RKO (cell line): ENCODE data around the gene DLX3.

Experiments
- DNase-seq: peaks from one replicate; pipeline ENCODE4 v3.0.0-alpha.2; 2016; ENCODE audit warnings: low spot score

DLX3 gene

DNA sequence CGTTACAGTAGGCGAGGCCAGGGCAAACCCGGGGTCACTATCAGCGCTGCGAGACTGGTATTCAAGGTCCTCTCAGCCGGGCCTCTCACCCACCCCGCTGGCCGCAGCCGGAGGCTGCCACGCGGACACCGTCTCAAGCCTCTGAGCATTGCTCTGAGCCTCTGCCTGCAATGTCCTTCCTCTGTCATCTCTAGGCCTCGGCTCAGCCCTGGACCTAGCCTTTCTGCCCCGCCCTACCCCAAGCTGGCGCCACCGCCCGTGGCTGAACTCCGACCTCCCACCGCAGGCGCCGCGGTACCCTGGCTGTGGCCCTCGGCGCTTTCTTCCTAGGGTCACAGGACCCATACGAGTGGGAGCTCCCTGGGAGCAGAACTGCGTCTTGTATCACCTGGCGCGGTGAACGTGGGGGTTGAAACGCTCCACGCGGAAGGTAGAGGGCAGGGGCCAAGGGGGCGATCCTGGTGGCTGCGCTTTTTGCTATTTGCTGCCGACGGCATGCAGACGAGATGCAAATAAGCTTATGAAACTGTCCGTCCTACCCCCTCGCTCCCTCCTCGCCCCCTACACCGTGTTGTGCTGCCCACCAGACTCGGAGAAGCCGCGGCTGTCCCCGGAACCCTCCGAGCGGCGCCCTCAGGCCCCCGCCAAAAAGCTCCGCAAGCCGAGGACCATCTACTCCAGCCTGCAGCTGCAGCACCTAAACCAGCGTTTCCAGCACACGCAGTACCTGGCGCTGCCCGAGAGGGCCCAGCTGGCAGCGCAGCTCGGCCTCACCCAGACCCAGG lies 22.3 kb downstream of the DLX3 start:
- no peak for DNase-seq

- DNase-seq, result no peak
These were observed 23.1 kb downstream of the DLX3 start for GRCh38 chr17:49971848-49972485.

DNA sequence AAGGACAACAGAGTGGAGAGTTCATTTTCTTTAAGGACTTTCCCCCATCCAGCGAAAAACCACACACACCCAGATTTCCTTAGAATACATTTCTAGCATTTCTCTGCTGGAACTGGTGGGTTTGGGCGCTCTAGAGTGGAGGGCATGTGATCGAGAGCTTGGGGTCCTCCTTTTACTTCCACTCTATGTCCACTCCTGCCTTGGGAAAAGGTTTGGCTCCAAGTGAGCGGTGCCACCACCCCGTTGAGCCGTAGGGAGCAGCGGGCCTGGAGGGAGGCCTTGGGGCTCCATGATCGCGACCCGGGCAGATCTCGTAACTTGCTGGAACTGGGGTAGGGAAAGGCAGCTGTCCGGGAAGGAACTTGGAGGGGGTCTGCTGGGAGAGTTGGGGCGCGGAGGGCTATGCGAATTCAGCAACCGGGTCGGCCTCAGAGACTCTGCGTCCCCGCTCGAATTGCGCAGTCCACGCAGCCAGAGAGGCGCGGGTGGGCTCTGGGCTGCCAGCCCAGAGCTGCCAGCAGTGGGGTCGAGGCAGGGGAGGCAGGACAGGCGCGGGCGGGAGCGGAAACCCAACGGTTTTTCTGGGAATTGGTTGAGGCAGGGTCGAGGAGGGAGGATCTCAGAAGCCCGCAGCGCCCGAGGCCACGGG lies 23.7 kb downstream of the DLX3 start:
- DNase-seq, result no peak

DNA sequence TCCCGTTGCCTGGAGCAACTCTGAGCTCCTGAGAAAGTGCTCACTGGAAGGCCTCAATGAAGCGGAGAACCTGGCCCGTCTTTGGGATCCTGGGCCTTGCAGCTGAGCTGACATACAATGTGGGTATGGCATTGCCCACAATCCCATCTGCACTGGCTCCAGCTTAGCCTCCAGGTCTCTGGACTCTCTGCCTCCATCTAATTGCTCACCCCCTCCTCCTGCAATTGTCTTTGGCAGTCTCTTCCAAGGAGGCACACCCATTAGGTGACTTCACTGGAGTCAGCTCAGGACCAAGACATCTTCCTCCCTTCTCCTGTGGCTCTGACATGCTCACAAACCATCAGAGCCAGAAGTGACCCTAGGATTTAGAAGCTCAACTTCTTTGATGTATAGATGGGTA lies 24.5 kb downstream of the DLX3 start:
- no peak for DNase-seq

DNA sequence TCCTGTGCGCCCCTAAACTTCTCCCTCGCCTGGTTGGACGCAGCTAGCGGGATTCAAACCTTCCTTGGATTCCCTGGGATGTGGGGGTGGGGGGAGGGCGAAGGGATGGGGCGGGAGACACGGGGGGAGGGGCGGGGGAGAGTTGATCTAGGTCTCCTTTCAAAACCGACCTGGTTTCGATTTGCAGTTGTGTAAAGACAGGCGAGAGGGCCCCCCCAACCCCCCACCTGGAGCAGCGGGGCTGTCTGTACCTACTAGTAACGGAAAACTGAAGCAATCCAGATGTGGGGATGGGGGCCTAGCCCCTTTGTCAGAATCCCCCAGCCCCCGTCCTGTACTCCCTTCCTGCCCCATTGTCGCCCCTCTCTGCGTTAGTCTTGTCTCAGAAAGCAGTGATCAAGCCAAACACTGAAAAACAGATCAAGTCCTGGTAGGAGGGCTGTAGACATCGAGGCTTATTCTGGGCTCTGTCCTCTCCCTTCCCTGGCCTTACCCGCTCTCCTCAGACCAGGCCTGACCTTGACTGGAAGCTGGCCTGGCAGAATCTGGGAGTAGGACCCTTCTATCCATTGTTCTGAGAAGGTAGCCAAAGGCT lies 25.1 kb downstream of the DLX3 start:
- DNase-seq, result no peak

DNA sequence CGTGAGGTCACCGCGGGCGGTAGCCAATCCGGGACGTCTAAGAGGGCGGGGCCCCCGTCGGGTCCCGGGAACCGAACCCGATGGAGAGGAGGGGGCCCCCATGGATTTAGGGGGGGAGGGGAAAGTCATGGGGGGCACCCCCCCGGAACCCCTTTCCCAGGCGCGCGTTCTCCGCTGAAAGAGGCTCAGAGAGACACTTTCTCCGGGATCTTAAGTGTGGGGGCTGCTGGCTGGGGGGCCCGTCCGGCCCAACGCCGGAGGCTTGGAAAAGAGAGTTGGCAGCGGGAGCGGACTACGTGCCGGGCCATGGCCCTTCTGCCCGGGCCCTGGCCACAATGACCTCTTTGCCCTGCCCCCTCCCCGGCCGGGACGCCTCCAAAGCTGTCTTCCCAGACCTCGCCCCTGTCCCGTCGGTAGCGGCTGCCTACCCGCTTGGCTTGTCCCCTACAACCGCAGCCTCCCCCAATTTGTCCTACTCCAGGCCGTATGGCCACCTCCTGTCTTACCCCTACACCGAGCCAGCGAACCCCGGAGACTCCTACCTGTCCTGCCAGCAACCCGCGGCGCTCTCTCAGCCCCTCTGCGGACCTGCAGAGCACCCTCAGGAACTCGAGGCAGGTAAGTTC lies 25.8 kb downstream of the DLX3 start, which contains the start of gene DLX4:
Gene DLX4, plus strand, starts transcription at position 57 of the 626 bp plus-strand sequence. Its CDS starts 279 bp downstream, at position 336.
- DNase-seq, result no peak

DNA sequence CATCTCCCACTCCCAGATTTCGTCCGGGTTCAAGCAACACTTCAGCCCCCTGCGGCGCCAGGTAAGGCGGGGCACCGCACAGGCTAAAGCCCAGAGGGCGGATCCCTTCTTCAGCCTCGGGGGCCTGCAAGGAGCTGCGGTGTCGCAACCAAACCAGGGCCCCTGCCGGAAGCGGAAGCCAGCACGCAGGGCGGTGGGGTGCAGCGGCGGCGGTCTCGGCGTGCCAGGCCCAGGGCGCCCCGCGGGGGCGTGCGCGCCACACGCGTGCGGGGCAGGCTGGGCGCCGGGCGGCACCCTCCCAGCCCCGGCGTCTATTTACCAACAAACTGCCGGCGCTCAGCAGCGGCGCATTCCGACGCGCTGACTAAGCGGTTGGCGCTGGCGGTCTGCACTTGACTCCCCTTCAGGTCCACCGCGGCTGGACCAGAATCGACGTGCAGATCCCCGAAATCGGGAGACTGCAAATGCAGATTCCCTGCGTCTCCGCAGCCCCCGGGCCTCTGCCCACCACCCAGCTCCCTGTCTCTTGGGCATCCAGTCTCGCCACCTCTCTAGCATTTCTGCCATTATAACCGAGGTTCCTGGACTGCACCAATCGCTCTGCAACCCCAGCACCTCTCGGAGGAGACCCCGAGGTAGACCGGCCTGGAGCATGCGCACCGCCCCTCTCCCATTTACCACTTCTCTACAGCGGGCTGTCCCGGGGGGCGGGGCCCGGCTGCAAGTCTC lies 26.5 kb downstream of the DLX3 start:
- DNase-seq, result peak; percentile 74

GRCh38 chr17:49967621-49968404 lies 27.2 kb downstream of the DLX3 start:
- no peak for DNase-seq

DNA sequence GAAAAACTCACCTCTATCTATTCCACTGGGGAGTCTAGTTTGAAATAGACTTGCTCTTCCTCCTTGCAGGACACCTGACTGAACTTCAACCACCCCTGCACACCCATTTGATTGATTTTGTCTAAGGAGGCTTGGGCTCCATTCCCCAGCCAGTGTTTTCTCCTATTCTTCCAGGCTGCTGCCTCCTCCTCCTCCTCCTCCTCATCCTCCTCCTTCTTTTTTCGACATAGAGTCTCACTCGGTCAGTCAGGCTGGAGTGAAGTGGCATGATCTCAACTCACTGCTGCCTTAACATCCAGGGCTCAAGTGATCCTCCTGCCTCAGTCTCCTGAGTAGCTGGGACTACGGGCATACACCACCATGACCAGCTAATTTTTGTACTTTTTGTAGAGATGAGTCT lies 27.8 kb downstream of the DLX3 start:
- no peak for DNase-seq

DNA sequence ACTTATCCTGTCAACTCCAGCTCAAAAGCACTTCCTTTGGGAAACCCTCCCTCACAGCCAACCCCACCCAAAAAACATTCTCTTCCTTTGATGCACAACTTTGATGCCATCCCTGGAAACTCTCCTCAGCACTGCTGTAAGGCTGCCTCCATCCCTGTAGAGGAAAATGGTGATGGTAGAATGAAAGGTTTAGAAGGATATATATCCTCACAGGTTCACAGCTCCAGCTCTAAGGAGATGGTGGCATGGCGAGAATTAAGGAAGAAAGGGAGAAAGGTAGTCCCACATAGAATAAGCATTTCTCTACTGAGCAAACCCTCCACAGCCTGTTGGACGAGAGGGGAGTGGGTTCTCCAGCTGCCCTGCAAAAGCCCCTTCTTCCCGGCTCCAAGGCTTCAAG lies 28.3 kb downstream of the DLX3 start:
- DNase-seq, result no peak

DNA sequence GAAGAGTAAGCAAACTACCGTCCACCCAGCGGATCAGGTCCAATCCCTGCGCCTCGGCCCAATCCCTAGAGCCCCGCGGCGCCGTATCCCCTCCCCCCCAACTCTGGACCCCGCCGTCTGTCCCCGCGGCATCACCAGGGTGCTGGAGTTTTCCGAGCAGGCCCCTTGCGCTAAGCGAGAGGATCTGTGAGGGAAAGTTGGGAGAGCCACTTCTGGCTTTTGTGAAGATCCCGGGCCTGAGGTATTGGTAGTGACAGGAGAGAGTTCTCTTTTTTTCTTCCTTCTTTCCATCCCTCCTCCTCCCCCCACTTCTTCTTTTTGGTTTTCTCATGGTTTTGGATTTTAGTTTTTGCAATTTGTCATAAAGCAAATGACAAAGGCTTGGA lies 29.5 kb downstream of the DLX3 start:
- DNase-seq, result no peak

GRCh38 chr17:49964769-49965523 lies 30.1 kb downstream of the DLX3 start:
- DNase-seq, result no peak

DNA sequence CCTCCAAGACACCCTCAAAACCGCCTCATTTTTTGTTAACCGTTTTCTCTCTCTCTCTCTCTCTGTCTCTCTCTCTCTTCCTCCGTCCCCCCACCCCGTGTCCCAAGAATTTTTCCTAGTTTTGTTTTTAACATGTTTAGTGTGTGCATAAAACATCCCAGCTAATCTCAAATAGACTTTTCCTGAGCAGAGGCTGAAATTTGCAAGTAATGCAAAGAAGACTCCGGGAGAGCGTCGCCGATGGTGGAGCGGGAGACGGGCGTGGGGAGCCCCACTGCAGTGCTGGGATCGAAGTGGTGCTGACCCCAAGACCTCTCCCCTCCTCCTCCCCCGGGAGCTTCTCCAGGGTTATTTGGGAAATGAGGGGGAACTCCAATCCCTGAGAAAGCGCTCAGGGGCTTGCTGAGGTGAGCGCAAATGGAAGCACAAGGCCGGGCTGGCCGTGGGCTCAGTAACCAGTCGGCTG lies 30.7 kb downstream of the DLX3 start:
- no peak for DNase-seq

DNA sequence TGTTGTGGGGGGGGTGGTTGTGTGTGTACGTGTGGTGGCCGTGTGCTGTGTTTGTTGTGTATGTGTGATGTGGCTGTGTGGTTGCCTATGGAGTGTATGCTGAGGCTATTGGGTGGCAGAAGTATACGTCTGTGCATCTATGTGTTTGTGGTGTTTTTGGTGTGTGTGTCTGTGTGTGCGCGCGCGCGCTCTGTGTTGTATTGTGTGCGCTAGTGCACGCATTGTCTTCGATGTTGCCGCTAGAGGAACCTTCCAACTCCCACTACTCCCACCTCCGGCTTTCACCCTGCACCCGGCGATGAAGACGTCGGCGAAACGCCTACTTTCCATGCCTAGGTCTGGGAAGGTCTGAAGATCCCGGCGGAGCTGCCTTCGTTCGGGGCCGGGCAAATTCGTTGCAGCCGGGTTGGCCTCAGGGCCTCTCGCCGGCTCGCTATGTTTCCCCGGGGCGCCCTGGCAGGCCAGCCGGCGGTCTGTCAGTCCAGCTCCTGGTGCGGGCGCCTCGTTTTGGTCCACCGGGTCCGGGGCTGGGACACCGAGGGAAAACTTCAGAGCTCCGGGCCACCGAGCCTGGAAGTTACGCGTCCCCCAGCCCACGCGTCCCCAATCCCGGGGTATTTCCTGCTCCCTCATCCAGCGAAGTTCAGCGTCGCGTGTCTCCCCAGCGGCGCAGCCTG lies 31.3 kb downstream of the DLX3 start:
- DNase-seq, result no peak

- DNase-seq, result no peak
These were observed 31.8 kb downstream of the DLX3 start for GRCh38 chr17:49963309-49963625.

- DNase-seq, result no peak
These were observed 32.3 kb downstream of the DLX3 start for GRCh38 chr17:49962599-49963308.

DNA sequence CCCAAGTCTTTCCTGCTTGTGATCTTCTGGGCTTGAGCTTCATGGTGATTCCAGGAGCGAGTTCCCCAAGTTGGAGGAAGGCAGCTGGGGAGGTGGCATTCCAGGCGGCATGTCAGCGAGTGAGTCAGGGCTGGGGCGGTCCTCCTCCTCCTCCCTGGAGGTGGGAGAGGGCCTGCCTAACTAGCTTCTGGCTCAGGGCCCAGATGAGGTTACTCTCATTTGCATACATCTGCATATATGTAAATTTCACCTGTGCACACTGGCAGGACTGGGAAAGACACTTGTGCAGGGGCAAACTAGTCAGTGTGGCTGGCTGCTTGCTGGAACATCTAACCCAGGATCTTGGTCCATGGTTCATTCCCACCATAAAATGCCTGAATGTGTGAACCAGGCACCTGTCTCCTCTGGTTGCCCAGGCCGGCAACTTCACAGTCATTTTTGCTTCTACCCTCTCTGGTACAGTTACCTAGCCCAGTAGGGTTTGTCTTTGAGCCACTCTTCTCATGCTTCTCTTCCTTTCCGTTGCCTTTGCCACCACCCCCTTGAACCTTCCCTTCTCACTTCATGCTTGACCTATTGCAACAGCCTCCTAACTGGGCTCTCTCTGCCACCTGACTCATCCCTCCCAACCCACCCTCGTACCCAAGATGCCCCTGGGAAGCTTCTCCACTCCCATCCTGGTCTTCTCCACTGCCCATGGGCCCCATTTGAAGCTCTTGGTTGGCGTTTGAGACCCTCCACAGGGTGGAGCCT lies 35.7 kb downstream of the DLX3 start:
- DNase-seq, result no peak

DNA sequence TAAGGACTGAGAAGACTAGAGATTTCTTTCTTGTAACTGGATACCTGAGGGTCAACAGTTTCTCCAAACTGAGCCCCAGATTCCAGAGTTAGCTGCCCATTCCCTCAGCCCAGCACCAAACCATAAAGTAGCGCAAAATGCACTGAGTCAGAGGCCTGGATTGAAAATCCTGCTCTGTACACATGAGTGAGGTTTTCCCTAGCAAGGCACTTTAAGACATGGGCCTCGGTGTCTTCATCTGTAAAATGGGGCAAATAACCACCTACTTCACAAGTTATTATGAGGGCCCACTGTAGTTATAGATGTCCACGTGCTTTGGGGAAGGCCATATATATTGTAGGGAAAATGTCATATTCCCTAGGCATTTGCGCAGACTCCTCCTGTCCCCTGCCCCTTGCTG lies 36.3 kb downstream of the DLX3 start:
- DNase-seq, result no peak
